Fibroblast of skin of left quadriceps (primary cell): Measurements from ENCODE around the gene WDR5.

Source experiments
- DNase-seq, 2 experiments: peaks; one replicate each; pipeline ENCODE4 v3.0.0-alpha.2; 2013; ENCODE audit warnings: low read depth in 2 of 2

The WDR5 gene

GRCh38 chr9:134132208-134132870 lies 3.5 kb upstream of the WDR5 start:
- DNase-seq = no peak

GRCh38 chr9:134134949-134135342 lies 936 bp upstream of the WDR5 start:
- no peak for DNase-seq

GRCh38 chr9:134136118-134136995 lies 475 bp downstream of the WDR5 start:
- DNase-seq = no peak

GRCh38 chr9:134136996-134137299 lies 1.1 kb downstream of the WDR5 start:
- DNase-seq = no peak

GRCh38 chr9:134138292-134138691 lies 2.4 kb downstream of the WDR5 start:
- DNase-seq = no peak

GRCh38 chr9:134139081-134139480 lies 3.2 kb downstream of the WDR5 start:
- DNase-seq = no peak

- no peak for DNase-seq
Measured at GRCh38 chr9:134141906-134142305, 6.0 kb downstream of the WDR5 start.

GRCh38 chr9:134144801-134145200 lies 8.9 kb downstream of the WDR5 start:
- no peak for DNase-seq

GRCh38 chr9:134145262-134145661 lies 9.4 kb downstream of the WDR5 start:
- no peak for DNase-seq

- DNase-seq = no peak
Measured at GRCh38 chr9:134146774-134147493, 11.1 kb downstream of the WDR5 start.

GRCh38 chr9:134149380-134149779 lies 13.5 kb downstream of the WDR5 start:
- DNase-seq = no peak

GRCh38 chr9:134150557-134151214 lies 14.8 kb downstream of the WDR5 start:
- DNase-seq = no peak

GRCh38 chr9:134152022-134152448 lies 16.2 kb downstream of the WDR5 start:
- DNase-seq = no peak

- DNase-seq = no peak
Measured at GRCh38 chr9:134152488-134152887, 16.6 kb downstream of the WDR5 start.

- DNase-seq = no peak
Measured at GRCh38 chr9:134153450-134153849, 17.6 kb downstream of the WDR5 start.

- DNase-seq = no peak
Measured at GRCh38 chr9:134154262-134154701, 18.4 kb downstream of the WDR5 start.

- no peak for DNase-seq
Measured at GRCh38 chr9:134155812-134156377, 20.0 kb downstream of the WDR5 start.

- no peak for DNase-seq
Measured at GRCh38 chr9:134156564-134157377, 20.9 kb downstream of the WDR5 start.

GRCh38 chr9:134157378-134157885 lies 21.6 kb downstream of the WDR5 start:
- DNase-seq = no peak

GRCh38 chr9:134158242-134158641 lies 22.4 kb downstream of the WDR5 start:
- DNase-seq = no peak
